PC-3 (cell line): ENCODE results near the gene JAML. TPM values are rescaled to one million over a fixed set of nuclear protein-coding genes. Genes with fewer than 3 reads are reported as not detected.

ENCODE experiments used
- ATAC-seq: fragments of 200-7000 bp; cut with Tn5 transposase; 2 replicates; pipeline ENCODE4 v1.9.1; 2020; ENCODE audit warnings: mild to moderate bottlenecking, moderate library complexity
- BruUV-seq: library from RNA; stranded (reverse); fragments of 400-500 nt; replicated peaks from 2 replicates; lab custom pipeline; 2021; lab: Mats Ljungman, UMichigan
- CTCF ChIA-PET: fragments of 300-600 bp; sonication (Branson Sonifier 250); formaldehyde crosslinking; loops from one replicate; lab custom pipeline; 2022; ENCODE audit warnings: antibody characterized with exemption; lab: Charles Lee
- POLR2A ChIA-PET: fragments of 300-600 bp; sonication (Branson Sonifier 250); formaldehyde crosslinking; loops from one replicate; lab custom pipeline; 2022; ENCODE audit warnings: antibody characterized with exemption; ENCODE audit not compliant: unreplicated experiment; lab: Charles Lee
- DNase-seq: peaks from one replicate; pipeline ENCODE4 v3.0.0-alpha.2; 2015
- H2AFZ ChIP-seq: fragments of 300-600 bp; sonication (generic); 2 replicates; pipeline ENCODE4 v1.6.0; 2016; ENCODE audit warnings: antibody characterized with exemption, low read length
- H3F3A ChIP-seq: fragments of 300-600 bp; sonication (generic); one replicate; pipeline ENCODE4 v1.6.0; 2017; ENCODE audit warnings: antibody characterized with exemption, low read length, control low read depth, mild to moderate bottlenecking; ENCODE audit not compliant: unreplicated experiment
- H3K27ac ChIP-seq: fragments of 300-600 bp; sonication (generic); 2 replicates; pipeline ENCODE4 v1.5.1; 2016; ENCODE audit warnings: mild to moderate bottlenecking, low read length
- H3K27me3 ChIP-seq: fragments of 300-600 bp; sonication (generic); 2 replicates; pipeline ENCODE4 v1.6.1; 2016; ENCODE audit warnings: low read length, mixed read lengths
- H3K36me3 ChIP-seq: fragments of 300-600 bp; sonication (generic); 2 replicates; pipeline ENCODE4 v1.6.1; 2016; ENCODE audit warnings: low read depth, mixed run types, low read length, mixed read lengths
- H3K4me1 ChIP-seq: fragments of 300-600 bp; sonication (generic); 2 replicates; pipeline ENCODE4 v1.5.1; 2016; ENCODE audit warnings: low read length; ENCODE audit not compliant: insufficient read depth
- H3K4me2 ChIP-seq: fragments of 300-600 bp; sonication (generic); 2 replicates; pipeline ENCODE4 v1.6.0; 2016; ENCODE audit warnings: low read length
- H3K4me3 ChIP-seq: fragments of 300-600 bp; sonication (generic); 2 replicates; pipeline ENCODE4 v1.5.1; 2016; ENCODE audit warnings: mild to moderate bottlenecking, low read length, mixed read lengths
- H3K79me2 ChIP-seq: fragments of 300-600 bp; sonication (generic); 2 replicates; pipeline ENCODE4 v1.6.1; 2017; ENCODE audit warnings: low read length, mixed read lengths
- H3K9ac ChIP-seq: fragments of 300-600 bp; sonication (generic); 2 replicates; pipeline ENCODE4 v1.6.0; 2016; ENCODE audit warnings: mild to moderate bottlenecking, low read length
- H3K9me2 ChIP-seq: fragments of 300-600 bp; sonication (generic); replicated peaks from 2 replicates; pipeline ENCODE4 v1.6.1; 2016; ENCODE audit warnings: mixed run types, low read length, mixed read lengths
- H3K9me3 ChIP-seq: fragments of 300-600 bp; sonication (generic); 2 replicates; pipeline ENCODE4 v1.6.1; 2016; ENCODE audit warnings: low read length, mixed read lengths
- H4K20me1 ChIP-seq: fragments of 300-600 bp; sonication (generic); 2 replicates; pipeline ENCODE4 v1.6.1; 2016; ENCODE audit warnings: low read length, mixed read lengths
- EZH2 ChIP-seq: fragments of 300-600 bp; sonication (generic); IDR thresholded peaks from one replicate; pipeline ENCODE4 v1.6.1; 2017; ENCODE audit warnings: antibody characterized with exemption, mild to moderate bottlenecking, low read length; ENCODE audit not compliant: unreplicated experiment
- EZH2phosphoT487 ChIP-seq: fragments of 300-600 bp; sonication (generic); IDR thresholded peaks from 2 replicates; pipeline ENCODE4 v1.6.1; 2018; ENCODE audit warnings: mild to moderate bottlenecking, antibody characterized with exemption, low read length, borderline replicate concordance
- intact Hi-C: fragments of 100-400 bp; cut with micrococcal nuclease; formaldehyde crosslinking; loops from 2 replicates; pipeline ENCODE4 v1.9.0; 2023
- total RNA-seq: library from RNA; depleted of rRNA; stranded (reverse); fragments of >200 nt; gene quantifications from 2 replicates; pipeline ENCODE4 v1.2.3, GENCODE V29; 2014
- TF ChIP-seq, protein P1 (sequence below): fragments of 300-600 bp; sonication (generic); conservative IDR thresholded peaks from 2 replicates; pipeline ENCODE4 v1.5.1; 2017; ENCODE audit warnings: antibody characterized with exemption, low read depth, mild to moderate bottlenecking, low read length

Gene JAML
- total RNA-seq, 1 experiment from 2014 or later = not detected

DNA sequence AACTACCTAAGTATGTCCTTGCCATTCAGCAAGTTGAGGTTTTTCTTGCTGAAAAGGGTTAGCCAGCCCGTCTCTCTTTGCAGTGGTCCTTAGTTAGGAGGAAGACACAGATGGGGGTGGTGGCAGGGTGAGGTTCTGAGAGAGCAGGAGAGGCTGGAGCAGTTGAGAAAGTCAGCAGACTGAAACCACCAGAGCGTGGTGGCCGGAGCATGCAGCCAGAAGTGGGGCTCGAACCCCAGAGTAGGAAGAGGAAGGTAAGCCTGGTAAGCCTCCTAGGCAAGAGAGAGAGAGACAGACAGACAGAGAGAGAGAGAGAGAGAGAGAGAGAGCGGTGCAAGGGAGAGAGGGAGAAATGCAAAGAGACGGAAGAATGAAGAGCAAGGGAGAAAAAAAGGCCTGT, 63.0 kb downstream of the JAML start:
- H3K9ac ChIP-seq = no peak overlapping the region
- no peaks in the 10 kb centered on the region for H3K9me2 ChIP-seq
- POLR2A ChIA-PET = no interaction called here
- no peak overlapping the region for H3K4me2 ChIP-seq
- CTCF ChIA-PET = no interaction called here
- H3K4me3 ChIP-seq = no peak overlapping the region
- TF ChIP-seq EZH2 (no peak), EZH2phosphoT487 (no peak)
- TF ChIP-seq, protein P1, sequence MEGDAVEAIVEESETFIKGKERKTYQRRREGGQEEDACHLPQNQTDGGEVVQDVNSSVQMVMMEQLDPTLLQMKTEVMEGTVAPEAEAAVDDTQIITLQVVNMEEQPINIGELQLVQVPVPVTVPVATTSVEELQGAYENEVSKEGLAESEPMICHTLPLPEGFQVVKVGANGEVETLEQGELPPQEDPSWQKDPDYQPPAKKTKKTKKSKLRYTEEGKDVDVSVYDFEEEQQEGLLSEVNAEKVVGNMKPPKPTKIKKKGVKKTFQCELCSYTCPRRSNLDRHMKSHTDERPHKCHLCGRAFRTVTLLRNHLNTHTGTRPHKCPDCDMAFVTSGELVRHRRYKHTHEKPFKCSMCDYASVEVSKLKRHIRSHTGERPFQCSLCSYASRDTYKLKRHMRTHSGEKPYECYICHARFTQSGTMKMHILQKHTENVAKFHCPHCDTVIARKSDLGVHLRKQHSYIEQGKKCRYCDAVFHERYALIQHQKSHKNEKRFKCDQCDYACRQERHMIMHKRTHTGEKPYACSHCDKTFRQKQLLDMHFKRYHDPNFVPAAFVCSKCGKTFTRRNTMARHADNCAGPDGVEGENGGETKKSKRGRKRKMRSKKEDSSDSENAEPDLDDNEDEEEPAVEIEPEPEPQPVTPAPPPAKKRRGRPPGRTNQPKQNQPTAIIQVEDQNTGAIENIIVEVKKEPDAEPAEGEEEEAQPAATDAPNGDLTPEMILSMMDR = no peak
- H3K36me3 ChIP-seq = no peaks in the 10 kb centered on the region
- no TSS peak for BruUV-seq
- intact Hi-C loops = no loop called here
- no peaks in the 10 kb centered on the region for H3K79me2 ChIP-seq
- H4K20me1 ChIP-seq = no peaks in the 10 kb centered on the region
- peaks cover 78% of the 10 kb centered on the region for H3K27me3 ChIP-seq
- H2AFZ ChIP-seq = no peak overlapping the region
- ATAC-seq (no peak), DNase-seq (no peak)
- H3F3A ChIP-seq = no peaks in the 10 kb centered on the region
- H3K9me3 ChIP-seq = no peaks in the 10 kb centered on the region
- no peak overlapping the region for H3K27ac ChIP-seq
- H3K4me1 ChIP-seq = no peaks in the 10 kb centered on the region

DNA sequence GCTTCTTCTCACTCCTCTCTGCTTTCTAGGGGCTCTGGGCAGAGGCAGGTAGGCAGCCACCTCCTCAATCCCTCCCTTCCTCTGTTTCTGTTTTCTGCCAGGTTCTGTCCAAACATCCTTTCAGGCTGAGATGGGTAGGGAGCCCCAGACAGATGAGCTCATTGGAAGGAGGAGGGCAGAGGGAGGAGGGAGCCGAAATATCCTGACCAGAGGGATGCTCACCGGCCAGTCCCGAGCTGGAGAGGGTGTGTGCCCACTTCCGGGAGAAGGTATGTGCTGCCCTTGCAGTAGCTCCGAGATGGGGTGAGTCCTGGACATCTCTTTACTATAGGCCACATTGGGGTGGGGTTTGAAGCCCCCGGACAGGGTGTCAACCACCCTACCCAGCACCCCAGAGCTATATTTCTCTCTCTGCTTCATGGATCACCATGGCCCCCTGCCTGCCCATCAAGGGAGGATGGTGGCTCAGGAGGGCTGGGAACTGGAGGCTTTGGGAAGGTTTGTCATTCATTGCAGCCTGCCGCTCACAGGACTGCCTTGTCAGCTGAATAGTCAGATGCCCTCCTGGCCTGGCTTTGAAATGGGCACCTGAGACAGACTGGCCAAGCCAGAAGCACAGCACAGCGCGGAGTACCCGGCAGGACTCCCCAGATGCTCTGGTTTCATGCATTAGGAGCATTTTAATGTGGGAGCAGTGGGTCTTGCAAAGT, 67.5 kb downstream of the JAML start:
- Histone ChIP-seq H3K4me2 (peak overlapping the region; percentile 30), H3K9me2 (no peaks in the 10 kb centered on the region), H3K27me3 (peaks cover 98% of the 10 kb centered on the region), H3K36me3 (no peaks in the 10 kb centered on the region), H3F3A (no peaks in the 10 kb centered on the region), H3K79me2 (no peaks in the 10 kb centered on the region), H2AFZ (no peak overlapping the region), H3K9ac (no peak overlapping the region), H3K9me3 (no peaks in the 10 kb centered on the region), H3K4me3 (no peak overlapping the region), H4K20me1 (no peaks in the 10 kb centered on the region), H3K27ac (no peak overlapping the region), H3K4me1 (peaks cover 7% of the 10 kb centered on the region; the same call in 1 of the 2 replicates)
- intact Hi-C loops = no loop called here
- no peak for TF ChIP-seq EZH2phosphoT487
- TF ChIP-seq, protein P1 = no peak
- ChIA-PET CTCF (no interaction called here), POLR2A (no interaction called here)
- ATAC-seq (no peak), DNase-seq (no peak)
- no TSS peak for BruUV-seq

DNA sequence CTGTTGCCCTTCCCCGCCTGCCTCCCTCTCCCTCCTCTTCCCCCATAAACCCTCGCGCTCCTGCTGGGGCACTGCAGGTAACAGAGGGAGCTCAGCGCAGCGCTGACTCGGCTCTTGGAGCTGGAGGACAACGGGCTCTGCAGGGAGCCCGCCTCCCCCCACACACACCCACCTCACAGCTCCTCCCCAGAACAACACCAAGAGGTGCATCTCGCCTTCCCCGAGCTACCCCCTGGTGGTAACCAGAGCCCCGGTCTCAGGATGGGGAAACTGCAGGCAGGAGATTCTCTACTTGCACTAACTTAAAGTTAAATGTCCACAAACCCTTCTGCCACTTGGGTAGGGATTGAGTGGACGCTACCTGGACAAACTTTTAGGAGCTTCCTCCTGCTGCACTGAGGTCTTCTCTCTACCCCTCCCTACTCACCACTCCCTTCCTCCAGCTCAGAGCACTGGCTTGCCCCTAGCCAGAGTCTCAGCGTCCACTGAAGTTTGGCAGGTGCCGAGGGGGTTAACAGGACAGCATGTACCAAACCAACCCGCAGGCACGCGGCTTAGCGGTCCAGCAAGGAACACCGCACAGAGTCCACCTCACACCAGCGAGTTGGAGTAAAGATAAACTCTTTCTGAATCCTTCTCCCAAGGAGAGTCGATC, 68.2 kb downstream of the JAML start:
- TF ChIP-seq EZH2phosphoT487 = no peak
- TF ChIP-seq, protein P1 = 0 out of 2 replicates have a peak, but pooled peaks have one; percentile 15
- Histone ChIP-seq H3K4me3 (peak overlapping the region; percentile 6; the same call in 1 of the 2 replicates), H3K36me3 (no peaks in the 10 kb centered on the region), H3K9me2 (no peaks in the 10 kb centered on the region), H3K27me3 (peaks cover 98% of the 10 kb centered on the region), H3K9ac (no peak overlapping the region), H4K20me1 (no peaks in the 10 kb centered on the region), H3K27ac (no peak overlapping the region), H3K79me2 (no peaks in the 10 kb centered on the region), H3F3A (no peaks in the 10 kb centered on the region), H3K4me1 (peaks cover 13% of the 10 kb centered on the region; the same call in 1 of the 2 replicates), H2AFZ (peak overlapping the region; percentile 10), H3K4me2 (peak overlapping the region; percentile 30), H3K9me3 (no peaks in the 10 kb centered on the region)
- DNase-seq = peak; percentile 39
- POLR2A ChIA-PET = no interaction called here
- CTCF ChIA-PET = interaction anchor here (0.6 to 0.7 kb wide), 2 partner anchors 14 to 176 kb away, joined by 3 to 4 read pairs; no protein-coding TSS in a partner anchor
- ATAC-seq = peak; percentile 27
- BruUV-seq = no TSS peak
- intact Hi-C loops = no loop called here
